PC-9 (cell line): ENCODE data around the gene ZNF41.

Experiments
- EZH2 ChIP-seq: fragments of 200-600 bp; sonication (generic); IDR thresholded peaks from 2 replicates; pipeline ENCODE4 v1.8.0; 2017; ENCODE audit warnings: antibody characterized with exemption, low read depth
- TF ChIP-seq, protein P1 (sequence below): fragments of 200-600 bp; sonication (generic); conservative IDR thresholded peaks from 2 replicates; pipeline ENCODE4 v1.6.1; 2017; ENCODE audit warnings: mixed run types, antibody characterized with exemption, mild to moderate bottlenecking, moderate library complexity

DNA sequence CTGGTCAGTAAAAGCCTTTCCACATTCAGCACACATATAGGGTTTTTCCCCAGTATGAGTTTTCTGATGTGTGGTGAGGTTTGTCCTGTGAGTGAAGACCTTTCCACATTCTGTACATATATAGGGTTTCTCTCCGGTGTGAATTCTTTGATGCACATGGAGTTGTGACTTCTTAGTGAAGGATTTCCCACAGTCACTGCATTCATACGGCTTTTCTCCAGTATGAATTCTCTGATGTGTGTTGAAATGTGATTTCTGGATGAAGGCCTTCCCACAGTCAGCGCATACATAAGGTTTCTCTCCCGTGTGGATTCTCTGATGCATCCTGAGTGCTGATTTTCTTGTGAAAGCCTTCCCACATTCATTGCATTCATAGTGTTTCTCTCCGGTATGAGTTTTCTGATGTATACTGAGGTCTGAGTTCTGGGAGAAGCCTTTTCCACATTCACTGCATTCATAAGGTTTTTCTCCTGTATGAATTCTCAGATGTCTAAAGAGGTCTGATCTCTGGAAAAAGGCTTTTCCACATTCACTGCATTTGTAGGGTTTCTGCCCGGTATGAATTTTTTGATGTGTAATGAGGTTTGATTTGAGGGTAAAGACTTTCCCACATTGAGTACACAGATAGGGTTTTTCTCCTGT, 34.7 kb downstream of the ZNF41 start:
- TF ChIP-seq, protein P1, sequence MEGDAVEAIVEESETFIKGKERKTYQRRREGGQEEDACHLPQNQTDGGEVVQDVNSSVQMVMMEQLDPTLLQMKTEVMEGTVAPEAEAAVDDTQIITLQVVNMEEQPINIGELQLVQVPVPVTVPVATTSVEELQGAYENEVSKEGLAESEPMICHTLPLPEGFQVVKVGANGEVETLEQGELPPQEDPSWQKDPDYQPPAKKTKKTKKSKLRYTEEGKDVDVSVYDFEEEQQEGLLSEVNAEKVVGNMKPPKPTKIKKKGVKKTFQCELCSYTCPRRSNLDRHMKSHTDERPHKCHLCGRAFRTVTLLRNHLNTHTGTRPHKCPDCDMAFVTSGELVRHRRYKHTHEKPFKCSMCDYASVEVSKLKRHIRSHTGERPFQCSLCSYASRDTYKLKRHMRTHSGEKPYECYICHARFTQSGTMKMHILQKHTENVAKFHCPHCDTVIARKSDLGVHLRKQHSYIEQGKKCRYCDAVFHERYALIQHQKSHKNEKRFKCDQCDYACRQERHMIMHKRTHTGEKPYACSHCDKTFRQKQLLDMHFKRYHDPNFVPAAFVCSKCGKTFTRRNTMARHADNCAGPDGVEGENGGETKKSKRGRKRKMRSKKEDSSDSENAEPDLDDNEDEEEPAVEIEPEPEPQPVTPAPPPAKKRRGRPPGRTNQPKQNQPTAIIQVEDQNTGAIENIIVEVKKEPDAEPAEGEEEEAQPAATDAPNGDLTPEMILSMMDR: no peak
- no peak for TF ChIP-seq EZH2
